ENCODE results near the gene ST7L. TPM values are rescaled to one million over a fixed set of nuclear protein-coding genes. Genes with fewer than 3 reads are reported as not detected.

ST7L gene
- polyA plus RNA-seq, 2 of the 4 experiments (the other 2 are of a cell fraction): 10.5 to 10.8 TPM

DNA sequence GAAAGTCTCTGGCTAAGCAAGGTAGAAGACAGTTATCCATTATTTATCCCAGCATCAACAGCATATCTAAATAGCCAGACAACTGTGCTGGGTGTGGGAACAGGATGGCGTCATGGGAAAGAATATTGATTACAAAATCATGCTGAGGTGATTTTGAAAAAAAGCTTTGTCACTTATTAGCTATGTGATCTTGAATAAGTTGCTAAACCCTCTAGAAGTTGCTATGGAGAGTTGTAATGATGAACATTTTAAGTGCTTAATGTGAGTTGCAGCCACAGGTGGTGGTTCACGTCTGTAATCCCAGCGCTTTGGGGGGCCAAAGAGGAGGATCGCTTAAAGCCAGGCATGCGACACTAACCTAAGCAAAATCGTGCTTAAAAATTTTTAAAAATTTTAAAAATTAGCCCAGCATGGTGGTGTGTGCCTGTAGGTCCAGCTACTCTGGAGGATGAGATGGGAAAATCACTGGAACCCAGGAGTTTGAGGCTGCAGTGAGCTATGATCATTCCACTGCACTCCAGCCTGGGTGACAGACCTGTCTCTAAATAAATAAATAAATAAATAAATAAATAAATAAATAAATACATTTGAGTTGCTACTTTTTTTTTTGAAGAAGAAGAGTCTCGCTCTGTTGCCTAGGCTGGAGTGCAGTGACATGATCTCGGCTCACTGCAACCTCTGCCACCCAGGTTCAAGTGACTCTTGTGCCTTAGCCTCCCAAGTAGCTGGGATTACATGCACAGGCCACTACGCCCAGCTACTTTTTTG, 76.6 kb downstream of the ST7L start:
- FAIRE-seq (no peak), DNase-seq (ENCODE audit: low read depth in 1 of 2, low spot score in 1 of 2) (no peak), ATAC-seq (no peak)
- ChIA-PET POLR2A (interaction anchor here (1.1 kb wide), 1 partner anchor 11 kb away, joined by 3 read pairs; no protein-coding TSS in a partner anchor), CTCF (interaction anchor here (1.0 to 2.2 kb wide), 2 partner anchors 41 to 151 kb away, joined by 3 to 13 read pairs; no protein-coding TSS in a partner anchor)
- WGBS (ENCODE audit: missing lambda C conversion rate): 92% methylated on average over 9 of the region's 9 CpGs
- no peak overlapping the region for H3K4me3 ChIP-seq
- no peak overlapping the region for H3K4me2 ChIP-seq
- TF ChIP-seq RARB (CRISPR knock-in tag; IDR thresholded peaks at IDR 0.05) (no peak), KDM5A (IDR thresholded peaks at IDR 0.05) (no peak), ZC3H11A (IDR thresholded peaks at IDR 0.05) (peak; percentile 78), JUNB (IDR thresholded peaks at IDR 0.05) (no peak), MAZ (IDR thresholded peaks at IDR 0.05; ENCODE audit: borderline replicate concordance, low read depth, low read length) (no peak), ESRRA (IDR thresholded peaks at IDR 0.05; ENCODE audit: borderline replicate concordance, low read length) (no peak), TFCP2L1 (CRISPR knock-in tag; IDR thresholded peaks at IDR 0.05) (no peak)
- H3K27ac ChIP-seq: peak overlapping the region; percentile 82 to 87; a peak in 4 of 6 replicates
- no peaks in the 10 kb centered on the region for H3K9me3 ChIP-seq
- peaks cover 29% of the 10 kb centered on the region for H3K4me1 ChIP-seq

DNA sequence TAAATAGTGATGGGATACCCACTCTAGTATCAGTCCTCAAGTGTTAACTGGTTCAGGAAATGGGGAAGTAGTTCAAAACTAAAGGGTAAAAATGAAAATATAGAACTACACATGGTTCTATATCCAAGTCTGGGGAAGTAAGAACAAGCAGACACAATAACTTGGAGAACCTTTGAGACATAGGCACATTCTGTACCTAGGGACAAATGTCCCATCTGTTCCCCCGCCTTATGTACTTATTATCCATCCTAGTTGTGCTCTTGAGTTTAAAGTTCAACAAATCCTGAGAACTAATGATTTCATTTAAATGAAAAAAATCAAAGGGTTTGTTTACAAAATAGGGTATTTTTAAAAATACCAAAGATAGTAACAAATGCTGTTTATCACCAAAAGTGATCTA, 77.6 kb downstream of the ST7L start:
- Histone ChIP-seq H3K4me3 (no peak overlapping the region), H3K27ac (no peak overlapping the region), H3K4me1 (peaks cover 29% of the 10 kb centered on the region), H3K4me2 (no peak overlapping the region), H3K9me3 (no peaks in the 10 kb centered on the region)
- ATAC-seq (no peak), DNase-seq (ENCODE audit: low read depth in 1 of 2, low spot score in 1 of 2) (no peak), FAIRE-seq (no peak)
- ChIA-PET CTCF (interaction anchor here (1.0 kb wide), 1 partner anchor 39 kb away, joined by 3 read pairs; no protein-coding TSS in a partner anchor), POLR2A (no interaction called here)
- 94% methylated on average over 1 of the region's 1 CpG for WGBS (ENCODE audit: missing lambda C conversion rate)
- TF ChIP-seq TFCP2L1 (CRISPR knock-in tag; IDR thresholded peaks at IDR 0.05) (no peak), CHD2 (IDR thresholded peaks at IDR 0.05; ENCODE audit: low read length, partially characterized antibody) (no peak), ZNF302 (CRISPR knock-in tag; IDR thresholded peaks at IDR 0.05) (no peak), RNF2 (IDR thresholded peaks at IDR 0.05; ENCODE audit: borderline replicate concordance, low read depth) (no peak), ZFP36 (IDR thresholded peaks at IDR 0.05; ENCODE audit: borderline replicate concordance, partially characterized antibody) (no peak), HOXB5 (CRISPR knock-in tag; IDR thresholded peaks at IDR 0.05) (no peak), SMC3 (IDR thresholded peaks at IDR 0.05) (no peak), RFX5 (IDR thresholded peaks at IDR 0.05) (no peak), HOXA7 (CRISPR knock-in tag; IDR thresholded peaks at IDR 0.05) (no peak), POLR2A (IDR thresholded peaks at IDR 0.05; ENCODE audit: low read length) (no peak), HOXB13 (CRISPR knock-in tag; IDR thresholded peaks at IDR 0.05; ENCODE audit: low read depth) (no peak)
- TF ChIP-seq, protein P1, sequence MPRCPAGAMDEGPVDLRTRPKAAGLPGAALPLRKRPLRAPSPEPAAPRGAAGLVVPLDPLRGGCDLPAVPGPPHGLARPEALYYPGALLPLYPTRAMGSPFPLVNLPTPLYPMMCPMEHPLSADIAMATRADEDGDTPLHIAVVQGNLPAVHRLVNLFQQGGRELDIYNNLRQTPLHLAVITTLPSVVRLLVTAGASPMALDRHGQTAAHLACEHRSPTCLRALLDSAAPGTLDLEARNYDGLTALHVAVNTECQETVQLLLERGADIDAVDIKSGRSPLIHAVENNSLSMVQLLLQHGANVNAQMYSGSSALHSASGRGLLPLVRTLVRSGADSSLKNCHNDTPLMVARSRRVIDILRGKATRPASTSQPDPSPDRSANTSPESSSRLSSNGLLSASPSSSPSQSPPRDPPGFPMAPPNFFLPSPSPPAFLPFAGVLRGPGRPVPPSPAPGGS (IDR thresholded peaks at IDR 0.05): no peak
- TF ChIP-seq, protein P2, sequence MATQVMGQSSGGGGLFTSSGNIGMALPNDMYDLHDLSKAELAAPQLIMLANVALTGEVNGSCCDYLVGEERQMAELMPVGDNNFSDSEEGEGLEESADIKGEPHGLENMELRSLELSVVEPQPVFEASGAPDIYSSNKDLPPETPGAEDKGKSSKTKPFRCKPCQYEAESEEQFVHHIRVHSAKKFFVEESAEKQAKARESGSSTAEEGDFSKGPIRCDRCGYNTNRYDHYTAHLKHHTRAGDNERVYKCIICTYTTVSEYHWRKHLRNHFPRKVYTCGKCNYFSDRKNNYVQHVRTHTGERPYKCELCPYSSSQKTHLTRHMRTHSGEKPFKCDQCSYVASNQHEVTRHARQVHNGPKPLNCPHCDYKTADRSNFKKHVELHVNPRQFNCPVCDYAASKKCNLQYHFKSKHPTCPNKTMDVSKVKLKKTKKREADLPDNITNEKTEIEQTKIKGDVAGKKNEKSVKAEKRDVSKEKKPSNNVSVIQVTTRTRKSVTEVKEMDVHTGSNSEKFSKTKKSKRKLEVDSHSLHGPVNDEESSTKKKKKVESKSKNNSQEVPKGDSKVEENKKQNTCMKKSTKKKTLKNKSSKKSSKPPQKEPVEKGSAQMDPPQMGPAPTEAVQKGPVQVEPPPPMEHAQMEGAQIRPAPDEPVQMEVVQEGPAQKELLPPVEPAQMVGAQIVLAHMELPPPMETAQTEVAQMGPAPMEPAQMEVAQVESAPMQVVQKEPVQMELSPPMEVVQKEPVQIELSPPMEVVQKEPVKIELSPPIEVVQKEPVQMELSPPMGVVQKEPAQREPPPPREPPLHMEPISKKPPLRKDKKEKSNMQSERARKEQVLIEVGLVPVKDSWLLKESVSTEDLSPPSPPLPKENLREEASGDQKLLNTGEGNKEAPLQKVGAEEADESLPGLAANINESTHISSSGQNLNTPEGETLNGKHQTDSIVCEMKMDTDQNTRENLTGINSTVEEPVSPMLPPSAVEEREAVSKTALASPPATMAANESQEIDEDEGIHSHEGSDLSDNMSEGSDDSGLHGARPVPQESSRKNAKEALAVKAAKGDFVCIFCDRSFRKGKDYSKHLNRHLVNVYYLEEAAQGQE (IDR thresholded peaks at IDR 0.05): no peak
- TF ChIP-seq, protein P3, sequence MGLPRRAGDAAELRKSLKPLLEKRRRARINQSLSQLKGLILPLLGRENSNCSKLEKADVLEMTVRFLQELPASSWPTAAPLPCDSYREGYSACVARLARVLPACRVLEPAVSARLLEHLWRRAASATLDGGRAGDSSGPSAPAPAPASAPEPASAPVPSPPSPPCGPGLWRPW (IDR thresholded peaks at IDR 0.05): no peak
